Epithelial cell of esophagus (primary cell): ENCODE measurements around the gene MYO18A.

ENCODE experiments used
- DNase-seq: peaks from one replicate; pipeline ENCODE4 v3.0.0; 2010; ENCODE audit warnings: low read depth
- H3K4me3 ChIP-seq: 2 replicates; pipeline ENCODE4 v1.5.1; 2011; ENCODE audit warnings: mild to moderate bottlenecking, low read length, control low read depth
- TF ChIP-seq, protein P1 (sequence below): IDR thresholded peaks from 2 replicates; pipeline ENCODE4 v1.5.1; 2011; ENCODE audit warnings: low read depth, mild to moderate bottlenecking, low read length, control low read depth, inconsistent platforms; ENCODE audit not compliant: insufficient read depth; ENCODE audit errors: missing control alignments

Gene MYO18A

DNA sequence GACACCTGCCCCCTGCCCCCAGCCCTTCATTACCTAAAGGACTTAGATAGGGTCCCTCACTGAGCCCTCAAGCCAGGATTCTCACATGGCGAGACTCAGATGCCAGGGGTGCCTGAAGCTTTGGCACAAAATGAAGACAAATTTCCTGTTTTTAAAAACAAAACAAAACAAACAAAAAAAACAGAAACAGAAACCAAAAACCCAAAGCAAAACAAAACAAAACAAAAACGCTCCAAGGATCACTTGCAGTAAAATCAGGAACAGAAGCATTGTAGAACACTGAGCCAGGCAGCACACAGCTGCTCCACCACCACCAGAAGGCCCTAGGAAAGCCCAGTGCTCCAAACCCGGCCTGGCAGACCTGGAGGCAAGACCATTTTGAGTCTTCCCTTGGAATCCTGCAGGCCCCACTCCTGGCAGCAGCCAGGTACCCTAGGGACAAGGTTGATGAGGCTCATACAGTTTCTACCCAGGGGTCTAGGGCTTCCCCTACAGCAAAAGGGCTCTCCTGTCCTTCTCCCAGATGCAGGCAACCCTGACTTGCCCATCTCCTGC lies 20.8 kb downstream of the MYO18A start:
- TF ChIP-seq, protein P1, sequence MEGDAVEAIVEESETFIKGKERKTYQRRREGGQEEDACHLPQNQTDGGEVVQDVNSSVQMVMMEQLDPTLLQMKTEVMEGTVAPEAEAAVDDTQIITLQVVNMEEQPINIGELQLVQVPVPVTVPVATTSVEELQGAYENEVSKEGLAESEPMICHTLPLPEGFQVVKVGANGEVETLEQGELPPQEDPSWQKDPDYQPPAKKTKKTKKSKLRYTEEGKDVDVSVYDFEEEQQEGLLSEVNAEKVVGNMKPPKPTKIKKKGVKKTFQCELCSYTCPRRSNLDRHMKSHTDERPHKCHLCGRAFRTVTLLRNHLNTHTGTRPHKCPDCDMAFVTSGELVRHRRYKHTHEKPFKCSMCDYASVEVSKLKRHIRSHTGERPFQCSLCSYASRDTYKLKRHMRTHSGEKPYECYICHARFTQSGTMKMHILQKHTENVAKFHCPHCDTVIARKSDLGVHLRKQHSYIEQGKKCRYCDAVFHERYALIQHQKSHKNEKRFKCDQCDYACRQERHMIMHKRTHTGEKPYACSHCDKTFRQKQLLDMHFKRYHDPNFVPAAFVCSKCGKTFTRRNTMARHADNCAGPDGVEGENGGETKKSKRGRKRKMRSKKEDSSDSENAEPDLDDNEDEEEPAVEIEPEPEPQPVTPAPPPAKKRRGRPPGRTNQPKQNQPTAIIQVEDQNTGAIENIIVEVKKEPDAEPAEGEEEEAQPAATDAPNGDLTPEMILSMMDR: no peak
- no peak overlapping the region for H3K4me3 ChIP-seq
- no peak for DNase-seq

DNA sequence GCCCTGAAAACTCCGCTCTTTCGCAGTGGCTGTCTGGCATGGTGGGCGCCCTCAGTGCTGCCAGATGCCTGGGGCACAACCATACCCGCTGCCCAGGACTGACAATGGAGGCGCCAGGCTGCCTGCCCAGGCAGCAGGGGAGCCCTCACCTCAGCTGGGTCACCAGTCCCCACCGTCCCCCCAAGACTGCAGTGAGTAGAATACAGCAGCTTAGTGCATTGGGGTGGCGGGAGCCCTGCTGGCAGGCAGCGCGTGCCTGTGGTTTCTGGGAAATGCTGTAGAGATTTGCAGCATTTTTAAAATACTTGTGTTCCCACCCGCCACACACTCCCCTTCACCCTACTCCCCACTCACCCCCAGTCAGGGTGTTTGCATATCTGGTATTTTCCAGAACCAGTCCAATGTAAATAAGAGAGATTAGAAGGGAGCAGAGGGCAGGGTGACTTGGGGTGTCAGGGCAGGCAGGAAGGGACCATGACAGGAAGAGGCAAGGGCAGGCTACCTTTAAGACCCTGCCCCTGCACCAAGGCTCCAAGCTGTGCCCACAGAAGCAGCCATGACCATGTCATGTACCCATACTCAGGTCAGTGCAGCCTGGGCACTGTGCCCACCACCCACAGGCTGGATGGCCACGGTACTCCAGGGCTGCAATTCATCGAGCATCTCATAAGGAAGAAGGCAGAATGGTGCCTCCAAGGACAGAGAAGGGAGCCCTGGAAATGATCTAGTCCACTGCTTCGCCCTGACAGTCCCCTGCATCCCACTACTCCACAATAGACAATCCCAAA lies 21.5 kb downstream of the MYO18A start:
- no peak for DNase-seq
- no peak overlapping the region for H3K4me3 ChIP-seq
- TF ChIP-seq, protein P1: no peak

DNA sequence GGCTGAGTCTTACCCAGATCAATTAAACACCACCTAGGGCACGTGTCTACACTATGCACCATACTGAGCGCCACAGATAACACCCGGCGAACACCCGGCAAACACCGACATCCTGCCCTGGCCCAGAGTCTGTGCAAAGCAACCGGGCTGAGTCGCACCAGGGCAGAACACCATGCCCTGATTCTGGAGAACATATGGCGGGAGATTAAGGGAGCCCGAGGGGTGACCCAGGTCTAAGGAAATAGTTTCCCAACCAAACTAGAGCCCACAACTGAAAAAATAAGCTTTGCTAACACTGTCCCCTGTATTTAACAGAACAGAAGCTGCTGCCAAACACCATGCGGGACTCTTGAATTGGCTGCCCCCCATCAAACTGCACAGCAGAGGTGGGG lies 22.1 kb downstream of the MYO18A start:
- no peak for DNase-seq
- TF ChIP-seq, protein P1: no peak
- H3K4me3 ChIP-seq: no peak overlapping the region

DNA sequence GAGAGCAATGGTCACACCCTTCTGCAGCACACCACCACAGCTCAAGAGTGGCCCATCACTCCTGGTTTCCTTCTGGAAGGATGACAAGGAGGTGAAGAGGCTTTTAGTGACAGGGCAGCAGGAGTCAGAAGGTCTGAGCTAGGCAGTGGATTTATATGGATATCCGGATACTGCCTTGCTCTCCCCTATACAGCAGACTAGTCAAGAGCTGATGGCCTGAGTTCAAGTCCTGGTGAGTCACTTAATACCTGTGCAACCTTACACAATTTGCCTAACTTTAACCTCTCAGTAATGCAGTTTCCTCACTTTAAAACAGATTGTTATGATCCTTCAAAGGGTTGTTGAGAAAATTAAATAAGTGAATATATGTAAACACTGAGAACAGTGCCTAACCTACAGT lies 22.9 kb downstream of the MYO18A start:
- TF ChIP-seq, protein P1: no peak
- H3K4me3 ChIP-seq: no peak overlapping the region

DNA sequence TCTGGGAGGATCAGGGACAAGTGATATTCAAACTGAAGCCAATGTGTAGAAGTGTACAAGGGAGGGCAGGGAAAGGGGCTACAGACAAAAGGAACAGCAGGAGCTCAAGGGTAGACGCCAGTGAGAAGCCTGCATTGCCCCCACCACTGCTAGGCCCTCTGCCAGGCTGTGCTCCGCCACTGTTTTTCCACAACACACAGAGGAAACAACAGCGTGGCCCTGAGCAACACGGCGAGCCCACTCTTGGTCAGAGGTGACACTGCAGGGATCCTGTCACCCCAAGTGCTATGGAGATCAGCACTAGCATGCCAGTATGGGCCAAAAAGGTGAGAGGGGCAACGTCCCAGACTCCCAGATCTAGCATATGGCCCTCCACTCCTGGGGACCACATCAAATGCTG lies 23.4 kb downstream of the MYO18A start:
- no peak for DNase-seq

More for the DNA sequence above, 22.9 kb downstream of the MYO18A start:
- peak; percentile 66 for DNase-seq

DNA sequence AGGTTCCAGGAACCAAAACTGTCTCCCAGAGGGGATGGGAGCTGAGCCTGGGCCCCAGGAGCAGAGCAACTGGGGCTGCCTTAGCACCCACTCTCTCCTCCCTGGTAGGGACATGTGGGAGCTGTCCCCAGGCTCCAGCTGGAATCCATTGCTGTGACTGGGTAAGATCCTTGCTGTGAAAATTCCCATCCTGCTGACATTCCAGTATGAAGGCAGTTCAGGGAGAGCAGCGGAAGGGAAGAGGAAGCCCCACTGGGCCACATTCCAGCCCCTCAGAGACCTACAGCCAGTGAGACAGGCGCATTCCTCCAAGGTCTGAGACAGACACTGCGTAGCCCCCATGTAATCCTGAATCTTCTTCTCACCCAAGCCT lies 24.2 kb downstream of the MYO18A start:
- no peak overlapping the region for H3K4me3 ChIP-seq
- TF ChIP-seq, protein P1: no peak
- no peak for DNase-seq

More for the DNA sequence above, 23.4 kb downstream of the MYO18A start:
- H3K4me3 ChIP-seq: no peak overlapping the region
- TF ChIP-seq, protein P1: no peak

DNA sequence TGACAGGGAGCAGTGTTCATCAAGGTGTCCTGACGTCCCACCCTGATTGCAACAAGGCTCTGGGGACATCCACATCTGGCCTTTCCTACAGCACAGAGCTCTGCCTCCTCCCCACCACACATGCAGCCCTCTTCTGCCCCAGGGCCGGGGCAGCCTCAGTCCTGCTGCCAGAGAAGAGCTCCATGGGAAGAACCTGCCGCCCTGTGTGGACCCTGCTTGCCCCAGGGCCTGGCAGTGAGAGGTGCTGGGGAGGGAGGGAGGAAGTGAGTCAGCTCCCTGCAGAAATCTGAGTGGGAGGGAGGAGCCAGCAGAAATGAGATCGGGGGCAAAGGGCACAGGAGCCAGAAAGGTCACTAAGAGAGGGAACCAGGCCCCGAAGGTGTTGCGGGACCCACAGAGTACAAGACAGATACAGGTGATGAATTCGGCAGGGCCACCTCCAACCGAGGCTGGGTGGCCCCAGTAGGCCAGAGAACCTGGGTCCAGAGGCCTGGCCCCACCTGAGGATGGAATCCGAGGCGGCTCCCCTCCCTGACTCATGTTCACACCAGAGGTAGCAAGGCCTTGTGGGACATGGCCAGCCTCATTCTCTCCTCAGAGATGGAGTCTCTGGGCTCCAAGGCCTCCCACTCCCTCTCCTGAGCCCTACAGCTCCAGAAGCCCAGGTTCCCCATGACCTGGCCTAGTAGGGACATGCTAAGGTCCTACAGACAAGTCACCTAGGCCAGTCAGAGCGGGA lies 24.8 kb downstream of the MYO18A start:
- H3K4me3 ChIP-seq: no peak overlapping the region
- TF ChIP-seq, protein P1: no peak
- peak; percentile 88 for DNase-seq
